Parathyroid adenoma (tissue), 2 donors: ENCODE data around the gene PFKFB4.

Source experiments
- H2AFZ ChIP-seq: fragments of 300-600 bp; sonication (generic); one replicate; pipeline ENCODE4 v1.7.0; 2017; ENCODE audit warnings: antibody characterized with exemption, mild to moderate bottlenecking
- H3K27ac ChIP-seq: fragments of 300-600 bp; sonication (generic); one replicate; pipeline ENCODE4 v1.7.0; 2017
- H3K27me3 ChIP-seq: fragments of 300-600 bp; sonication (generic); one replicate; pipeline ENCODE4 v1.7.0; 2017; ENCODE audit warnings: low read length; ENCODE audit not compliant: control insufficient read depth, insufficient read depth
- H3K36me3 ChIP-seq: fragments of 300-600 bp; sonication (generic); one replicate; pipeline ENCODE4 v1.7.0; 2017; ENCODE audit warnings: low read length; ENCODE audit not compliant: control insufficient read depth, insufficient read depth
- H3K4me1 ChIP-seq: fragments of 300-600 bp; sonication (generic); one replicate; pipeline ENCODE4 v1.7.0; 2017; ENCODE audit warnings: control low read depth
- H3K4me2 ChIP-seq: fragments of 300-600 bp; sonication (generic); one replicate; pipeline ENCODE4 v1.7.0; 2017; ENCODE audit warnings: low read length
- H3K4me3 ChIP-seq: fragments of 300-600 bp; sonication (generic); one replicate; pipeline ENCODE4 v1.7.0; 2017; ENCODE audit warnings: low read depth, low read length
- H3K79me2 ChIP-seq: fragments of 300-600 bp; sonication (generic); one replicate; pipeline ENCODE4 v1.7.0; 2017; ENCODE audit warnings: control low read depth
- H3K9ac ChIP-seq: fragments of 300-600 bp; sonication (generic); one replicate; pipeline ENCODE4 v1.7.0; 2017; ENCODE audit warnings: mild to moderate bottlenecking
- H3K9me3 ChIP-seq: fragments of 300-600 bp; sonication (generic); one replicate; pipeline ENCODE4 v1.7.0; 2017; ENCODE audit warnings: low read length; ENCODE audit not compliant: control insufficient read depth
- CTCF ChIP-seq: fragments of 300-600 bp; sonication (generic); IDR thresholded peaks from one replicate; pipeline ENCODE4 v1.7.0; 2017; ENCODE audit warnings: antibody characterized with exemption, mild to moderate bottlenecking
- donor health status: primary hyperparathyroidism.

The PFKFB4 gene

GRCh38 chr3:48568476-48568875 lies 11.9 kb upstream of the PFKFB4 start:
- no peak overlapping the region for H3K9ac ChIP-seq
- H3K79me2 ChIP-seq = no peaks in the 10 kb centered on the region
- no peaks in the 10 kb centered on the region for H3K27me3 ChIP-seq
- no peak overlapping the region for H2AFZ ChIP-seq
- TF ChIP-seq CTCF = no peak
- no peaks in the 10 kb centered on the region for H3K36me3 ChIP-seq
- H3K27ac ChIP-seq = no peak overlapping the region
- H3K4me3 ChIP-seq = no peak overlapping the region
- no peaks in the 10 kb centered on the region for H3K9me3 ChIP-seq
- H3K4me2 ChIP-seq = no peak overlapping the region
- H3K4me1 ChIP-seq = no peaks in the 10 kb centered on the region

GRCh38 chr3:48567500-48567899 lies 10.9 kb upstream of the PFKFB4 start:
- H3K4me1 ChIP-seq = no peaks in the 10 kb centered on the region
- TF ChIP-seq CTCF = no peak
- no peaks in the 10 kb centered on the region for H3K36me3 ChIP-seq
- no peak overlapping the region for H2AFZ ChIP-seq
- H3K4me2 ChIP-seq = no peak overlapping the region
- H3K27me3 ChIP-seq = no peaks in the 10 kb centered on the region
- H3K79me2 ChIP-seq = no peaks in the 10 kb centered on the region
- H3K4me3 ChIP-seq = no peak overlapping the region
- no peak overlapping the region for H3K27ac ChIP-seq
- no peaks in the 10 kb centered on the region for H3K9me3 ChIP-seq
- no peak overlapping the region for H3K9ac ChIP-seq

GRCh38 chr3:48567090-48567489 lies 10.5 kb upstream of the PFKFB4 start:
- Histone ChIP-seq H3K9ac (no peak overlapping the region), H3K27me3 (no peaks in the 10 kb centered on the region), H3K4me1 (no peaks in the 10 kb centered on the region), H3K27ac (no peak overlapping the region), H3K9me3 (no peaks in the 10 kb centered on the region), H2AFZ (no peak overlapping the region), H3K4me2 (no peak overlapping the region), H3K36me3 (no peaks in the 10 kb centered on the region), H3K4me3 (no peak overlapping the region), H3K79me2 (no peaks in the 10 kb centered on the region)
- TF ChIP-seq CTCF = no peak

GRCh38 chr3:48566401-48566760 lies 9.8 kb upstream of the PFKFB4 start:
- H3K36me3 ChIP-seq = no peaks in the 10 kb centered on the region

More at GRCh38 chr3:48566401-48566760, 9.8 kb upstream of the PFKFB4 start:
- no peaks in the 10 kb centered on the region for H3K27me3 ChIP-seq
- H3K9ac ChIP-seq = no peak overlapping the region
- H3K4me1 ChIP-seq = no peaks in the 10 kb centered on the region
- H3K9me3 ChIP-seq = no peaks in the 10 kb centered on the region
- H2AFZ ChIP-seq = no peak overlapping the region
- no peak for TF ChIP-seq CTCF
- H3K79me2 ChIP-seq = no peaks in the 10 kb centered on the region
- H3K4me2 ChIP-seq = no peak overlapping the region
- H3K27ac ChIP-seq = no peak overlapping the region
- no peak overlapping the region for H3K4me3 ChIP-seq
